Measurements from ENCODE around the gene MYH10. TPM values are rescaled to one million over a fixed set of nuclear protein-coding genes. Genes with fewer than 3 reads are reported as not detected.
A peak's percentile ranks its signal among the peaks of the same experiment; 100 is the strongest.

Gene MYH10
- total RNA-seq, 1 experiment from 2014 or later = 251 TPM

DNA sequence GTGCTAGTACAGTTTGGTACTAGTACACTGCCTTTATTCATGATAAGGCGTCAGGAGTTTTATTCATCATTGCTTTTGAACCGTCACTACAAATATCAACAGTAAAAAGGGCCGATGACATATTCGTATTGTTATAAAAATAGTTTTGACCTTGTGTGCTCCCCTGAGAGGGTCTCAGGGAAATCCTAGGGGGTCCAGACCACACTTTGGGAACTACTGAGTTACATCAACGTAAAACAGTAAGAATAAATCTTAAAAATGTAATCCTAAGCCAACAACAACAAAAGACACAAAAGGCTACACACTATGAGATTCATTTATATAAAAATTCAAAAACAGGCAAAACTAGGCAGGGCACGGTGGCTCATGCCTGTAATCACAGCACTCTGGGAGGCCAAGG is 11.2 kb downstream of the MYH10 start:
- Histone ChIP-seq H2BK12ac (ENCODE audit: insufficient read length, low read depth, low read length) (no peak overlapping the region), H3K27me3 (ENCODE audit: insufficient read depth, low read length) (no peaks in the 10 kb centered on the region), H3T11ph (ENCODE audit: low read length) (no peak overlapping the region), H4K91ac (ENCODE audit: insufficient read length, low read depth, low read length) (no peak overlapping the region), H3K18ac (ENCODE audit: insufficient read length, low read depth, low read length) (no peak overlapping the region), H4K8ac (replicated peaks; ENCODE audit: insufficient read length, low read depth, low read length) (no peak overlapping the region), H3K79me1 (ENCODE audit: insufficient read depth, low read depth, low read length, poor library complexity, severe bottlenecking) (peaks cover 2% of the 10 kb centered on the region), H2BK15ac (ENCODE audit: low read depth, low read length) (no peak overlapping the region), H3K79me2 (ENCODE audit: insufficient read depth, low read length) (peaks cover 63% of the 10 kb centered on the region), H2BK120ac (ENCODE audit: low read depth, low read length, poor library complexity, severe bottlenecking) (no peak overlapping the region), H3K4ac (ENCODE audit: low read depth, low read length) (no peak overlapping the region), H3K23ac (ENCODE audit: insufficient read length, low read depth, low read length) (no peak overlapping the region), H3K14ac (ENCODE audit: insufficient read depth, low read length) (no peak overlapping the region), H3K4me1 (ENCODE audit: insufficient read depth, low read length) (peaks cover 3% of the 10 kb centered on the region; the same call in 1 of the 2 replicates), H2AK5ac (ENCODE audit: insufficient read length, low read length) (no peak overlapping the region), H3K9ac (ENCODE audit: extremely low read depth, insufficient read length, low read length) (no peak overlapping the region), H4K20me1 (ENCODE audit: control insufficient read depth, insufficient read depth, insufficient read length) (no peaks in the 10 kb centered on the region), H3K56ac (ENCODE audit: insufficient read length, low read depth, low read length) (no peak overlapping the region), H2BK5ac (ENCODE audit: insufficient read length, low read length) (no peak overlapping the region), H4K5ac (ENCODE audit: insufficient read length, low read depth, low read length) (no peak overlapping the region), H3K23me2 (ENCODE audit: insufficient read length, low read depth, low read length, poor library complexity, severe bottlenecking) (no peaks in the 10 kb centered on the region), H3K9me3 (ENCODE audit: control insufficient read depth, low read depth, low read length) (no peaks in the 10 kb centered on the region), H2AFZ (ENCODE audit: low read length) (no peak overlapping the region), H3K4me2 (ENCODE audit: insufficient read depth, insufficient read length, low read length) (no peak overlapping the region), H3K27ac (ENCODE audit: insufficient read length, low read depth, low read length) (no peak overlapping the region), H2BK20ac (ENCODE audit: low read depth, low read length, poor library complexity, severe bottlenecking) (no peak overlapping the region)
- DNase-seq = no peak
- TF ChIP-seq, protein P1, sequence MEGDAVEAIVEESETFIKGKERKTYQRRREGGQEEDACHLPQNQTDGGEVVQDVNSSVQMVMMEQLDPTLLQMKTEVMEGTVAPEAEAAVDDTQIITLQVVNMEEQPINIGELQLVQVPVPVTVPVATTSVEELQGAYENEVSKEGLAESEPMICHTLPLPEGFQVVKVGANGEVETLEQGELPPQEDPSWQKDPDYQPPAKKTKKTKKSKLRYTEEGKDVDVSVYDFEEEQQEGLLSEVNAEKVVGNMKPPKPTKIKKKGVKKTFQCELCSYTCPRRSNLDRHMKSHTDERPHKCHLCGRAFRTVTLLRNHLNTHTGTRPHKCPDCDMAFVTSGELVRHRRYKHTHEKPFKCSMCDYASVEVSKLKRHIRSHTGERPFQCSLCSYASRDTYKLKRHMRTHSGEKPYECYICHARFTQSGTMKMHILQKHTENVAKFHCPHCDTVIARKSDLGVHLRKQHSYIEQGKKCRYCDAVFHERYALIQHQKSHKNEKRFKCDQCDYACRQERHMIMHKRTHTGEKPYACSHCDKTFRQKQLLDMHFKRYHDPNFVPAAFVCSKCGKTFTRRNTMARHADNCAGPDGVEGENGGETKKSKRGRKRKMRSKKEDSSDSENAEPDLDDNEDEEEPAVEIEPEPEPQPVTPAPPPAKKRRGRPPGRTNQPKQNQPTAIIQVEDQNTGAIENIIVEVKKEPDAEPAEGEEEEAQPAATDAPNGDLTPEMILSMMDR (conservative IDR thresholded peaks at IDR 0.05) = no peak
- 0 out of 7 replicates have a peak overlapping the region, but pooled peaks of 1 of the 3 experiments have one; percentile 35 for H3K27ac Mint-ChIP-seq
- H3K9me3 Mint-ChIP-seq = peaks cover 2 to 4% of the 10 kb centered on the region in 2 experiments; a peak in 2 of 5 replicates
- H3K4me3 Mint-ChIP-seq = no peak overlapping the region
- H3K27me3 Mint-ChIP-seq (ENCODE audit: low read depth) = no peaks in the 10 kb centered on the region
- no CpG with 5 or more reads among the region's 6 CpGs for WGBS (ENCODE audit: extremely low coverage, insufficient read length, low lambda C conversion rate)
- peaks cover 23 to 29% of the 10 kb centered on the region in 2 experiments for H3K4me1 Mint-ChIP-seq
- H3K36me3 Mint-ChIP-seq (ENCODE audit: insufficient read depth in 1 of 3, low read depth in 3 of 3) = peaks cover 49 to 65% (median 63%) of the 10 kb centered on the region in 3 experiments
